GM12873 (cell line): Measurements from ENCODE around the gene ACBD5.
A peak's percentile ranks its signal among the peaks of the same experiment; 100 is the strongest.

Experiments
- CTCF ChIP-seq: IDR thresholded peaks from 2 replicates; pipeline ENCODE4 v1.5.1; 2012; ENCODE audit warnings: low read depth, mild to moderate bottlenecking, moderate library complexity, low read length, control low read depth; ENCODE audit not compliant: insufficient read depth; ENCODE audit errors: missing control alignments

The ACBD5 gene

GRCh38 chr10:27253576-27253975, 13.0 kb upstream of the ACBD5 start:
- TF ChIP-seq CTCF, result no peak

DNA sequence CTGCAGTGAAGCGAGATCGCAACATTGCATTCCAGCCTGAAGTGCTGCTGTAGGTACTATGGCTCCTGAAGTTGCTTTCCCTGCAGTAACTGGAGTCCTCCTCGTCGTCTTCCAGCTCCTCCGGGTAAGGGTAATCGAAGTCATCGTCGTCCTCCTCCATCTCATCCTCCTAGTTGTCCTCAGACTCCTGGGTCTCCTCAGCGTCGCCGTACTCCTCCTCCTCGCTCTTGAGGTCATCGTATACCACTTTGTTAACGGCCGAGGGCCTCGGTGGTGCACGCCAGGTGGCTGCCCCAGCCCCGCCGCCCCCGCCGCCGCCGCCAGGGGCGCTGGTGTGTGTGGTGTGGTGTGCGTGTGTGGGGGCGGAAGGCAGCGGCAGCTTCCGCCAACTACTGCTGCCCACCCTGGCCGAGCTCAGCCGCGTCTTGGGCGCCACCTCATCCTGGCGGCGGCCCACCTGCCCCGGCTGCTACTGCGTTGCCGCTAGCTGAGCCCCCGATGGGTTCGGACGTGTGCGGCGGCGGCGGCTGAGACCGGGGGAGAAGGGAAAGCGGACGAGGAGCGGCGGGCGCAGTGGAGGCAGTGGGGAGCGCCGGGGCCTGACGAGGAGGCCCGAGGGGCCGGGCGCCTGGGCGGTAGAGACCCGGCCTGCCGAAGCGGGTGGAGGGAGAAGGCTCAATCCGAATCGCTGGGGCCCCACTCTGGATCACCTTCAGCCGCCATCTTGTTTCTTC, 11.8 kb upstream of the ACBD5 start:
- TF ChIP-seq CTCF, result peak; percentile 44

DNA sequence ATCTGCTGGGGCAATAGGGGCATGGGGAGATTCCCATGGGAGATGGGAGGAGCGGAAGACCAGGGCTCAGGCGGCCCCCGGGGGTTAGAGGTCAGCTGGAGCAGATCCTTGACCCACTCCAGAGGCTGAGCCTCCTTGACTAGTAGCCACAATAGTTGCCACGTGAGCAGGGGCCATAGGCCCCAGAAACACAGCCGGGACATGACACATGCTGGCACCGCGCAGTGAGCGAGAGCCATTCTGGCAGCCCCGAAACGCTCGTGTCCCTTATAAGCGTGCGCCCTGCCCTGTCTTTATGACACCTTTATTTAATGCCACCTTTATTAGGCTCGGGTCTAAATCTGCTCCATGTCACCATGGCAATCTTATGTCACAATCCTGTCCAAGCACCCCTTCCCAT, 11.0 kb upstream of the ACBD5 start:
- no peak for TF ChIP-seq CTCF

DNA sequence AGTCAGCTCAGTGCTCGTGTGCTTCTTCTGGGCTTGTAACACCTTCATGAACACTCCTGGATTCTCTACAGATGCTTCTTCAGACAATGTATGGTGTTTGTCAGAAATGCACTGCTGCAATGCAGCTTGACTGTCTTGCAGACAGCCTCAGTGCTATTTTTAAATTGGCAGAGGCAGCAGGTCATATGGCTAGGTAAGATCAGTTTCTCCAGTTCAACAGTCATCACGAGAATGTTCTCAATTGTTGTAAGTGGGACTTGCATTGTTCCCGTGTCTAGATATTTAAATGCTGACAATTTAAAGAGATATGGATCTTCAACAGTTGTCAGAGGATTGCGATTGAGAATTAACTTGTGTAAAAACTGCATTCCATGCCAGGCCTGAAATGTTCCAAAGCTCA, 7.6 kb upstream of the ACBD5 start:
- no peak for TF ChIP-seq CTCF

- TF ChIP-seq CTCF, result no peak
These were observed 6.8 kb upstream of the ACBD5 start for GRCh38 chr10:27247441-27247840.

GRCh38 chr10:27247006-27247405, 6.4 kb upstream of the ACBD5 start:
- TF ChIP-seq CTCF, result no peak

DNA sequence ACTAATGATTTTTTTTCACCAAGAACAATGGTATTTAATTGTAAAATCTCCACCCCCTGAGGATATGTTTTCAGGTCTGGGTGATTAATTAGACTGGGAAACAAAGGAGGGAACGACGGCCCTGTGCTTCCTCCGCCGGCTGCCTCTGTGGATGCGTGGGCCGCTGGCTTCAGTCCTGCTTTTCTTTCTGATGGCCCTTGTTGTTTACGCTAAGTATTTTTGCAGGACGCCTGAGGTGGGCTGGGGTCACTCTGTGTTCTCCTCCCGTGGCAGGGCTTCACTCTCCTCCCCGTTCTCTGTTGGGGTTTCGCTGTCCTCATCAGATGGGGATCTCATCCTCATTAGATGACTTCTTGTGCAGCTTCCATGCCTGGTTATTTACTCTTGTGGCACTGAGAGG, 5.2 kb upstream of the ACBD5 start:
- no peak for TF ChIP-seq CTCF

- TF ChIP-seq CTCF, result no peak
These were observed 4.4 kb upstream of the ACBD5 start for GRCh38 chr10:27244976-27245375.
